Activated CD8-positive, alpha-beta T cell treated with anti-CD3 and anti-CD28 coated beads for 36 hours (primary cell): ENCODE measurements around the gene HVCN1. TPM values are rescaled to one million over a fixed set of nuclear protein-coding genes. Genes with fewer than 3 reads are reported as not detected.
"Not testable (repeated sequence)": the region's sequence is repeated elsewhere in the genome, so short reads cannot be mapped to it uniquely, and the experiment has no call there.

Experiments
- ATAC-seq: fragments of 200-7000 bp; cut with Tn5 transposase; one replicate; pipeline ENCODE4 v1.10.0; 2021; ENCODE audit warnings: mild to moderate bottlenecking, moderate library complexity
- CTCF ChIA-PET: fragments of 350-600 bp; sonication (Branson Sonifier 250); formaldehyde crosslinking; loops from one replicate; lab custom pipeline; 2021; ENCODE audit warnings: antibody characterized with exemption; lab: Charles Lee
- POLR2A ChIA-PET: fragments of 350-600 bp; sonication (Branson Sonifier 250); formaldehyde crosslinking; loops from one replicate; lab custom pipeline; 2021; ENCODE audit warnings: antibody characterized with exemption; lab: Charles Lee
- DNase-seq: peaks from one replicate; pipeline ENCODE4 v3.0.0-alpha.2; 2020
- H3K27ac Mint-ChIP-seq: one replicate; pipeline ENCODE4 v1.8.0; 2021; ENCODE audit warnings: mild to moderate bottlenecking, mixed read lengths
- H3K27me3 Mint-ChIP-seq: one replicate; pipeline ENCODE4 v1.8.0; 2021; ENCODE audit warnings: mixed read lengths
- H3K36me3 Mint-ChIP-seq: one replicate; pipeline ENCODE4 v1.8.0; 2021; ENCODE audit warnings: low read depth, mixed read lengths
- H3K4me1 Mint-ChIP-seq: one replicate; pipeline ENCODE4 v1.8.0; 2021; ENCODE audit warnings: low read depth, mixed read lengths
- H3K4me3 Mint-ChIP-seq: one replicate; pipeline ENCODE4 v1.8.0; 2021; ENCODE audit warnings: mild to moderate bottlenecking, moderate library complexity, mixed read lengths
- H3K9me3 Mint-ChIP-seq: one replicate; pipeline ENCODE4 v1.8.0; 2021; ENCODE audit warnings: mixed read lengths
- intact Hi-C: fragments of 100-400 bp; cut with micrococcal nuclease; formaldehyde crosslinking; loops from one replicate; pipeline ENCODE4 v1.10.0; 2022
- total RNA-seq, 2 experiments: library from RNA; stranded (reverse); gene quantifications; one replicate each; pipeline ENCODE4 v1.2.3, GENCODE V29; 2021
- TF ChIP-seq, protein P1 (sequence below): fragments of 200-600 bp; IDR thresholded peaks from one replicate; pipeline ENCODE4 v1.8.0; 2022; ENCODE audit warnings: antibody characterized with exemption, mild to moderate bottlenecking

The HVCN1 gene, protein sequence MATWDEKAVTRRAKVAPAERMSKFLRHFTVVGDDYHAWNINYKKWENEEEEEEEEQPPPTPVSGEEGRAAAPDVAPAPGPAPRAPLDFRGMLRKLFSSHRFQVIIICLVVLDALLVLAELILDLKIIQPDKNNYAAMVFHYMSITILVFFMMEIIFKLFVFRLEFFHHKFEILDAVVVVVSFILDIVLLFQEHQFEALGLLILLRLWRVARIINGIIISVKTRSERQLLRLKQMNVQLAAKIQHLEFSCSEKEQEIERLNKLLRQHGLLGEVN
- total RNA-seq = 10 to 100 TPM; 23.0 to 24.2 TPM

DNA sequence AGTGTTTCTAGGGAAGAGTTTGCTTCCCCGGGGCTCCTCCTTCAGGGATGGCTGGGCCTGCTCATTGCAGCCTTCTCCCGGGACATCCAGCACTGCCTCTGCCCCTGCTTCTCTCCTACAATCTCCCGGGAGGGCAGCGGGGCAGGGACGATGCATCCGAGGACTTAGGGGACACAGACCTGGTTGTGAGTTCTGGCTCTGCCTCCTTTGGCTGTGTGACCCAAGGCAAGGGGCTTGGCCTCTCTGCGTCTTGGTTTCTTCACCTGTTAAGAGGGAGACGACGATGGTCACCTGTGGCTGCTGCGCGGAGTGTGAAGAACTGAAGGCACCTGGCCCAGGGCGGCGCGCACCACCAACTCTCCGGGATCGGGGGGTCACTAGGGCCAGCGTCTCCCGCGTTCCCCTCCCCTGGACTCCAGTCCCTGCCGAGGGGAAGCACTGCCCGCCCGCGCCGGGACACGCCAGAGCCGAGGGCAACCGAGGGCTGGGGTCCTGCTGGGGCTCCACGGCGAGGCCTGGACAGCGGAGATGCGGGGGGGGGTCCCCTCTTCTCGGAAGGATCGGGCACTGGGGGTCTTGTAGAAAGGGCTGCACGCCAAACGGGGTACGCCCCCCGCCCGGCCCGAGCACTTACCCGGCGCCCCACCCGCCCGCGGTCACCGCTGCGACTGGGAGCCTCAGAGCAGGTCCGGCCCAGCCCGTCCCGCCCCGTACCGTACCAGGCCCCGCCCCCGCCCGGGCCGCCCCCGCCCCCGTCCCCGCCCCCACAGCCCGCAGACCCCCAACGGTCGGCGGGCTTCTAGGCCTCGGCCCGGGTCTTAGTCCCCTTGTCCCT lies at the start of gene HVCN1:
Gene HVCN1, minus strand, starts transcription at position 670 of the 835 bp plus-strand sequence. CDS start 5,870 bp downstream, outside the sequence.
- peak; percentile 46 for ATAC-seq
- ChIA-PET POLR2A (interaction anchor here (1.0 to 1.5 kb wide), 2 partner anchors 10 to 24 kb away, joined by 3 read pairs; no protein-coding TSS in a partner anchor), CTCF (no interaction called here)
- Mint-ChIP-seq H3K27me3 (no peaks in the 10 kb centered on the region), H3K4me1 (peaks cover 50% of the 10 kb centered on the region), H3K4me3 (peak within 1 kb of the TSS; percentile 90), H3K9me3 (no peaks in the 10 kb centered on the region), H3K27ac (peak within 1 kb of the TSS; percentile 96), H3K36me3 (peaks cover 25% of the 10 kb centered on the region)
- DNase-seq = peak; percentile 41
- TF ChIP-seq, protein P1, sequence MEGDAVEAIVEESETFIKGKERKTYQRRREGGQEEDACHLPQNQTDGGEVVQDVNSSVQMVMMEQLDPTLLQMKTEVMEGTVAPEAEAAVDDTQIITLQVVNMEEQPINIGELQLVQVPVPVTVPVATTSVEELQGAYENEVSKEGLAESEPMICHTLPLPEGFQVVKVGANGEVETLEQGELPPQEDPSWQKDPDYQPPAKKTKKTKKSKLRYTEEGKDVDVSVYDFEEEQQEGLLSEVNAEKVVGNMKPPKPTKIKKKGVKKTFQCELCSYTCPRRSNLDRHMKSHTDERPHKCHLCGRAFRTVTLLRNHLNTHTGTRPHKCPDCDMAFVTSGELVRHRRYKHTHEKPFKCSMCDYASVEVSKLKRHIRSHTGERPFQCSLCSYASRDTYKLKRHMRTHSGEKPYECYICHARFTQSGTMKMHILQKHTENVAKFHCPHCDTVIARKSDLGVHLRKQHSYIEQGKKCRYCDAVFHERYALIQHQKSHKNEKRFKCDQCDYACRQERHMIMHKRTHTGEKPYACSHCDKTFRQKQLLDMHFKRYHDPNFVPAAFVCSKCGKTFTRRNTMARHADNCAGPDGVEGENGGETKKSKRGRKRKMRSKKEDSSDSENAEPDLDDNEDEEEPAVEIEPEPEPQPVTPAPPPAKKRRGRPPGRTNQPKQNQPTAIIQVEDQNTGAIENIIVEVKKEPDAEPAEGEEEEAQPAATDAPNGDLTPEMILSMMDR = no peak
- intact Hi-C loops = no loop called here

DNA sequence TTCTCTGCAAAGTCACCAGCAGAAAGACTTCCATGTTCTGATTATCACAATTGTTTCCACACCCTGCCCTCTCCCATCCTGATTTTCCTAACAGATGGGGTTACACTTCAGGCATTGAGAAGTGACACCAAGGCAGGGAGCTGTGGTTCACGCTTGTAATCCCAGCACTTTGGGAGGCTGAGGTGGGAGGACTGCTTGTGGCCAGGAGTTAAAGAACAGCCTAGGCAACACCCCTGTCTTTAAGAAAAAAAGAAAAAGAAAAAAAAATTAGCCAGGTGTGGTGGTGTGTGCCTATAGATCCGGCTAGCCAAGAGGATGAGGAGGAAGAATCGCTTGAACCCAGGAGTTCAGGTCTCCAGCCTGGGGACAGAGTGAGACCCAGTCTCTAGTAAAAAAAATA lies 48.6 kb upstream of the HVCN1 start:
- peaks cover 73% of the 10 kb centered on the region for H3K36me3 Mint-ChIP-seq
- intact Hi-C loops = no loop called here

DNA sequence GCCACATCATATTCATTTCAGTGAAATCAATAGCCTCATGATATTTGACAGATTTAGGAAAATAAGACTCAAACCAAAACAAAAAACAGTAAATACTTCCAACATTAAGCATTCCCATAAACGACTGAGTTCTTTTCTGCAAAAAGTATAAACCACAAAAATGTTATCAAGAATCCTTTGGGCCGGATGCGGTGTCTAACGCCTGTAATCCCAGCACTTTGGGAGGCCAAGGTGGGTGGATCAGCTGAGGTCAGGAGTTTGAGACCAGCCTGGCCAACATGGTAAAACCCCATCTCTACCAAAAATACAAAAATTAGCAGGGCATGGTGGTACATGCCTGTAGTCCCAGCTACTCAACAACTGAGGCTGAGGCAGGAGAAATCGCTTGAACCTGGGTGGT lies 48.1 kb upstream of the HVCN1 start:
- H3K36me3 Mint-ChIP-seq = peaks cover 77% of the 10 kb centered on the region
- ChIA-PET CTCF (interaction anchor here (1.4 to 1.9 kb wide), 2 partner anchors 9 to 90 kb away, joined by 4 to 5 read pairs; no protein-coding TSS in a partner anchor), POLR2A (interaction anchor here (0.8 to 1.8 kb wide), 3 partner anchors 10 to 235 kb away, joined by 3 to 4 read pairs (median 3); partner anchors contain the start of gene RAD9B)
- peak overlapping the region; percentile 57 for H3K27ac Mint-ChIP-seq
- DNase-seq, H3K9me3 Mint-ChIP-seq, ATAC-seq, intact Hi-C loops, H3K27me3 Mint-ChIP-seq: not testable (repeated sequence)
- peak overlapping the region; percentile 8 for H3K4me3 Mint-ChIP-seq
- H3K4me1 Mint-ChIP-seq = peaks cover 71% of the 10 kb centered on the region

More for the DNA sequence above, 48.6 kb upstream of the HVCN1 start:
- no peaks in the 10 kb centered on the region for H3K9me3 Mint-ChIP-seq
- H3K27me3 Mint-ChIP-seq = no peaks in the 10 kb centered on the region
- H3K4me3 Mint-ChIP-seq = peak overlapping the region; percentile 71
- ATAC-seq (no peak), DNase-seq (no peak)
- peak overlapping the region; percentile 77 for H3K27ac Mint-ChIP-seq
- TF ChIP-seq, protein P1 = no peak
- H3K4me1 Mint-ChIP-seq = peaks cover 67% of the 10 kb centered on the region
- POLR2A ChIA-PET = interaction anchor here (1.6 kb wide), 1 partner anchor 235 kb away, joined by 3 read pairs; the partner anchor contains the start of gene RAD9B
- CTCF ChIA-PET = interaction anchor here (1.1 to 1.9 kb wide), 3 partner anchors 88 to 124 kb away, joined by 3 to 4 read pairs (median 4); no protein-coding TSS in a partner anchor

DNA sequence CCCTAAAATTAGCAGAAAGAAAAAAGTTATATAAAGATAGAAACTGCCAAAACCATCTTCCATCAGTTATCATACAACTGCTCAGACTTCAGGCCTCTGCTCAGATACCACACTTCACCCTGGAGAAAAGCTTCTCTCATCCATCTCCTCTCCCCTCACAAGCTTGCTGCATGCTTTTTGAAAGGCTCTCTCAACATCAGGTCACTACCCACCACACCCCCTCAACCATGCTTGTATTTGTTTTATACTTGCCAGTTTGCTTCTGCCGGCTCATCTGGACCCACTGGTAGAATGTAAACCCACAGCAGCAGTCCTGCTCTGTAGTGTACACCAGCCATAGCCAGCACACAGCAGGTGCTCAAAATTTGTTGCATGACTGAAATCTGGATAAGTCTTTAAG lies 45.0 kb upstream of the HVCN1 start:
- TF ChIP-seq, protein P1 = no peak
- ATAC-seq (no peak), DNase-seq (no peak)
- Mint-ChIP-seq H3K27ac (peak overlapping the region; percentile 41), H3K36me3 (peaks cover 77% of the 10 kb centered on the region), H3K4me1 (peaks cover 71% of the 10 kb centered on the region), H3K9me3 (no peaks in the 10 kb centered on the region), H3K4me3 (no peak overlapping the region), H3K27me3 (no peaks in the 10 kb centered on the region)
- POLR2A ChIA-PET = interaction anchor here (1.0 kb wide), 1 partner anchor 115 kb away, joined by 3 read pairs; no protein-coding TSS in a partner anchor
- intact Hi-C loops = no loop called here
- CTCF ChIA-PET = interaction anchor here (1.2 kb wide), 1 partner anchor 93 kb away, joined by 4 read pairs; no protein-coding TSS in a partner anchor

DNA sequence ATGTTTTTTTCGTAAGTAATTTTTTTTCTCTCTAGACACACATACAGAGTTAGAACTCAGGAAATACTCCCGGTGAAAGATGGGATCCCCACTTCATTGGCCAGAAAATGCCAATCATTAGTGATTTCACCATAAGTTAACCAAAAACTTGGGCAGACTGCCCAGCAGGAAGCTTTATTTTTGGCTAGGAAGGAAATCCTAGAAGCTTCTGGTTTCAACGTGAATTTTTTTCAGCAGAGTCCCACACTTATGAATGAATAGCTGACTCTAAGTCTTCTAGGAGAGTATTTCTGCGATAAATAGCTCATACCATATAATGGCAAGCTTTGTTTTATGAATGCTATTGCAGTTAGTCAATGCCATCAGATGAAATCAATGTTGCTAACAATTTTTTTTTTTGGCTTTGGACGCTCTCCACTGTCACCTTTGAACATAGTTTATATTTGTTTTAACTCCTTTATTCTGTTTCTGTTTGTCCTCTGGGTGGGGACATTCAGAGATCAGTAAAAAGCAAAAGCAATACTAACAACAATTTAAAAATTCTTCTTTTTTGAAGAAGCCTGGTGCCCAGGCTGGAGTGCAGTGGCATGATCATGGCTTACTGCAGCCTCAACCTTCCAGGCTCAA lies 44.3 kb upstream of the HVCN1 start:
- no peak for ATAC-seq
- Mint-ChIP-seq H3K9me3 (no peaks in the 10 kb centered on the region), H3K27me3 (no peaks in the 10 kb centered on the region), H3K4me3 (no peak overlapping the region), H3K27ac (peak overlapping the region; percentile 41), H3K4me1 (peaks cover 70% of the 10 kb centered on the region), H3K36me3 (peaks cover 76% of the 10 kb centered on the region)
- TF ChIP-seq, protein P1 = no peak
- no peak for DNase-seq
- intact Hi-C loops = no loop called here
- ChIA-PET CTCF (interaction anchor here (1.2 kb wide), 1 partner anchor 94 kb away, joined by 4 read pairs; no protein-coding TSS in a partner anchor), POLR2A (interaction anchor here (1.0 kb wide), 1 partner anchor 114 kb away, joined by 3 read pairs; no protein-coding TSS in a partner anchor)
